SK-N-SH treated with all-trans-retinoic acid at 6 μM for 48 hours (cell line): ENCODE results near the gene ARFGEF3.

ENCODE experiments used
- CSDC2 ChIP-seq: fragments of 250-450 bp; sonication (Bioruptor Pico); IDR thresholded peaks from 2 replicates; pipeline ENCODE4 v1.5.0; 2020; ENCODE audit warnings: mild to moderate bottlenecking, moderate library complexity
- OSR1 ChIP-seq: fragments of 250-450 bp; sonication (Bioruptor Pico); IDR thresholded peaks from 2 replicates; pipeline ENCODE4 v1.8.0; 2022; ENCODE audit warnings: moderate library complexity, mild to moderate bottlenecking, inconsistent platforms
- ZC3H10 ChIP-seq: fragments of 250-450 bp; sonication (Bioruptor Pico); IDR thresholded peaks from 2 replicates; pipeline ENCODE4 v1.5.1; 2021; ENCODE audit warnings: mild to moderate bottlenecking, moderate library complexity
- ZFP3 ChIP-seq: fragments of 250-450 bp; sonication (Bioruptor Pico); IDR thresholded peaks from 2 replicates; pipeline ENCODE4 v1.5.0; 2020; ENCODE audit warnings: mild to moderate bottlenecking, moderate library complexity
- ZNF70 ChIP-seq: fragments of 450-650 bp; formaldehyde crosslinking; IDR thresholded peaks from 2 replicates; pipeline ENCODE4 v1.5.0; 2020; ENCODE audit warnings: mild to moderate bottlenecking, moderate library complexity
- TF ChIP-seq, protein P1 (sequence below): fragments of 250-450 bp; sonication (Bioruptor Pico); IDR thresholded peaks from 2 replicates; pipeline ENCODE4 v1.5.1; 2021; ENCODE audit warnings: mild to moderate bottlenecking, moderate library complexity
- TF ChIP-seq, protein P2 (sequence below): fragments of 250-450 bp; sonication (Bioruptor Pico); IDR thresholded peaks from 2 replicates; pipeline ENCODE4 v1.8.0; 2021; ENCODE audit warnings: low read depth, mild to moderate bottlenecking, moderate library complexity, borderline replicate concordance
- TF ChIP-seq, protein P3 (sequence below): fragments of 250-450 bp; sonication (Bioruptor Pico); IDR thresholded peaks from 2 replicates; pipeline ENCODE4 v1.8.0; 2020; ENCODE audit warnings: mild to moderate bottlenecking, moderate library complexity, borderline replicate concordance
- TF ChIP-seq, protein P4 (sequence below): fragments of 250-450 bp; sonication (Bioruptor Pico); IDR thresholded peaks from 2 replicates; pipeline ENCODE4 v1.5.1; 2020; ENCODE audit warnings: low read depth, mild to moderate bottlenecking, moderate library complexity

DNA sequence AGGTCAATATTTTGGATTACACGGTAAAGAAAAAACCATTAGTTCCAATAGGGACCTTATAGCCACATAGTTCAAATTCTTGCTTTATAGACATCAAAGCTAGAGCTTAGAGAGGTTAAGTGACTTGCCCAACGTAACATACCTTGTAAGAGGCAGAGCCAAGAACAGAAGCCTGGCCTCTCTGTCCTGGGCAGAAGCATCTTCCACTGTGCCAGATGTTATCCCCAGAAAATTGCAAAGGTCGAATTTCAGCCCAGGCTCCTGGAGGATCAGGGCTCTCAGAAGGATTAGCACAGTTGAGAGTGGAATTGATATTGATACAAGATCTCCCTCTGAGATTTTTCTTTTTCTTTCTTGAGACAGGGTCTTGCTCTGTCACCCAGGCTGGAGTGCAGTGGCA, 222.0 kb downstream of the ARFGEF3 start:
- no peak for TF ChIP-seq ZC3H10 (CRISPR knock-in tag)
- TF ChIP-seq, protein P1, sequence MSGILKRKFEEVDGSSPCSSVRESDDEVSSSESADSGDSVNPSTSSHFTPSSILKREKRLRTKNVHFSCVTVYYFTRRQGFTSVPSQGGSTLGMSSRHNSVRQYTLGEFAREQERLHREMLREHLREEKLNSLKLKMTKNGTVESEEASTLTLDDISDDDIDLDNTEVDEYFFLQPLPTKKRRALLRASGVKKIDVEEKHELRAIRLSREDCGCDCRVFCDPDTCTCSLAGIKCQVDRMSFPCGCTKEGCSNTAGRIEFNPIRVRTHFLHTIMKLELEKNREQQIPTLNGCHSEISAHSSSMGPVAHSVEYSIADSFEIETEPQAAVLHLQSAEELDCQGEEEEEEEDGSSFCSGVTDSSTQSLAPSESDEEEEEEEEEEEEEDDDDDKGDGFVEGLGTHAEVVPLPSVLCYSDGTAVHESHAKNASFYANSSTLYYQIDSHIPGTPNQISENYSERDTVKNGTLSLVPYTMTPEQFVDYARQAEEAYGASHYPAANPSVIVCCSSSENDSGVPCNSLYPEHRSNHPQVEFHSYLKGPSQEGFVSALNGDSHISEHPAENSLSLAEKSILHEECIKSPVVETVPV (CRISPR knock-in tag) = no peak
- TF ChIP-seq, protein P2, sequence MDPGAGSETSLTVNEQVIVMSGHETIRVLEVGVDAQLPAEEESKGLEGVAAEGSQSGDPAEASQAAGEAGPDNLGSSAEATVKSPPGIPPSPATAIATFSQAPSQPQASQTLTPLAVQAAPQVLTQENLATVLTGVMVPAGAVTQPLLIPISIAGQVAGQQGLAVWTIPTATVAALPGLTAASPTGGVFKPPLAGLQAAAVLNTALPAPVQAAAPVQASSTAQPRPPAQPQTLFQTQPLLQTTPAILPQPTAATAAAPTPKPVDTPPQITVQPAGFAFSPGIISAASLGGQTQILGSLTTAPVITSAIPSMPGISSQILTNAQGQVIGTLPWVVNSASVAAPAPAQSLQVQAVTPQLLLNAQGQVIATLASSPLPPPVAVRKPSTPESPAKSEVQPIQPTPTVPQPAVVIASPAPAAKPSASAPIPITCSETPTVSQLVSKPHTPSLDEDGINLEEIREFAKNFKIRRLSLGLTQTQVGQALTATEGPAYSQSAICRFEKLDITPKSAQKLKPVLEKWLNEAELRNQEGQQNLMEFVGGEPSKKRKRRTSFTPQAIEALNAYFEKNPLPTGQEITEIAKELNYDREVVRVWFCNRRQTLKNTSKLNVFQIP (CRISPR knock-in tag) = no peak
- TF ChIP-seq, protein P3, sequence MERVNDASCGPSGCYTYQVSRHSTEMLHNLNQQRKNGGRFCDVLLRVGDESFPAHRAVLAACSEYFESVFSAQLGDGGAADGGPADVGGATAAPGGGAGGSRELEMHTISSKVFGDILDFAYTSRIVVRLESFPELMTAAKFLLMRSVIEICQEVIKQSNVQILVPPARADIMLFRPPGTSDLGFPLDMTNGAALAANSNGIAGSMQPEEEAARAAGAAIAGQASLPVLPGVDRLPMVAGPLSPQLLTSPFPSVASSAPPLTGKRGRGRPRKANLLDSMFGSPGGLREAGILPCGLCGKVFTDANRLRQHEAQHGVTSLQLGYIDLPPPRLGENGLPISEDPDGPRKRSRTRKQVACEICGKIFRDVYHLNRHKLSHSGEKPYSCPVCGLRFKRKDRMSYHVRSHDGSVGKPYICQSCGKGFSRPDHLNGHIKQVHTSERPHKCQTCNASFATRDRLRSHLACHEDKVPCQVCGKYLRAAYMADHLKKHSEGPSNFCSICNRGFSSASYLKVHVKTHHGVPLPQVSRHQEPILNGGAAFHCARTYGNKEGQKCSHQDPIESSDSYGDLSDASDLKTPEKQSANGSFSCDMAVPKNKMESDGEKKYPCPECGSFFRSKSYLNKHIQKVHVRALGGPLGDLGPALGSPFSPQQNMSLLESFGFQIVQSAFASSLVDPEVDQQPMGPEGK (CRISPR knock-in tag) = no peak
- TF ChIP-seq ZNF70 = no peak
- TF ChIP-seq OSR1 = no peak
- TF ChIP-seq, protein P4, sequence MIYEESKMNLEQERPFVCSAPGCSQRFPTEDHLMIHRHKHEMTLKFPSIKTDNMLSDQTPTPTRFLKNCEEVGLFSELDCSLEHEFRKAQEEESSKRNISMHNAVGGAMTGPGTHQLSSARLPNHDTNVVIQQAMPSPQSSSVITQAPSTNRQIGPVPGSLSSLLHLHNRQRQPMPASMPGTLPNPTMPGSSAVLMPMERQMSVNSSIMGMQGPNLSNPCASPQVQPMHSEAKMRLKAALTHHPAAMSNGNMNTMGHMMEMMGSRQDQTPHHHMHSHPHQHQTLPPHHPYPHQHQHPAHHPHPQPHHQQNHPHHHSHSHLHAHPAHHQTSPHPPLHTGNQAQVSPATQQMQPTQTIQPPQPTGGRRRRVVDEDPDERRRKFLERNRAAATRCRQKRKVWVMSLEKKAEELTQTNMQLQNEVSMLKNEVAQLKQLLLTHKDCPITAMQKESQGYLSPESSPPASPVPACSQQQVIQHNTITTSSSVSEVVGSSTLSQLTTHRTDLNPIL (CRISPR knock-in tag) = no peak
- TF ChIP-seq ZFP3 (CRISPR knock-in tag) = no peak
- TF ChIP-seq CSDC2 (CRISPR knock-in tag) = no peak
